ENCODE results near the gene PDAP1. TPM values are rescaled to one million over a fixed set of nuclear protein-coding genes. Genes with fewer than 3 reads are reported as not detected.
A peak's percentile ranks its signal among the peaks of the same experiment; 100 is the strongest.

Gene PDAP1
- total RNA-seq, 2 donors from 2014 or later, result 65.0 to 87.5 TPM

- Histone ChIP-seq H3K36me3 (peaks cover 51% of the 10 kb centered on the region), H3K27ac (no peak overlapping the region), H3K27me3 (replicated peaks; ENCODE audit: insufficient read depth) (no peaks in the 10 kb centered on the region), H3K9me3 (no peaks in the 10 kb centered on the region), H3K4me3 (no peak overlapping the region), H3K4me1 (ENCODE audit: control insufficient read depth in 1 of 2, low read depth in 2 of 2) (peaks cover 9 to 18% of the 10 kb centered on the region in 2 donors)
- DNase-seq (ENCODE audit: low spot score) (no peak), ATAC-seq (ENCODE audit: insufficient number of reproducible peaks, low FRiP score, low read depth) (no peak)
- TF ChIP-seq CTCF (IDR thresholded peaks at IDR 0.05), result no peak
Observed at GRCh38 chr7:99396418-99397296, 11.7 kb downstream of the PDAP1 start.

GRCh38 chr7:99395616-99396327, 12.6 kb downstream of the PDAP1 start:
- Histone ChIP-seq H3K4me1 (ENCODE audit: control insufficient read depth in 1 of 2, low read depth in 2 of 2) (peaks cover 9 to 18% of the 10 kb centered on the region in 2 donors), H3K27me3 (replicated peaks; ENCODE audit: insufficient read depth) (no peaks in the 10 kb centered on the region), H3K27ac (no peak overlapping the region), H3K36me3 (peaks cover 54% of the 10 kb centered on the region), H3K4me3 (no peak overlapping the region), H3K9me3 (no peaks in the 10 kb centered on the region)
- DNase-seq (ENCODE audit: low spot score) (no peak), ATAC-seq (ENCODE audit: insufficient number of reproducible peaks, low FRiP score, low read depth) (no peak)
- no peak for TF ChIP-seq CTCF (IDR thresholded peaks at IDR 0.05)

GRCh38 chr7:99394188-99394502, 14.3 kb downstream of the PDAP1 start:
- TF ChIP-seq CTCF (IDR thresholded peaks at IDR 0.05), result no peak
- ATAC-seq (ENCODE audit: insufficient number of reproducible peaks, low FRiP score, low read depth) (no peak), DNase-seq (ENCODE audit: low spot score) (no peak)
- Histone ChIP-seq H3K27me3 (replicated peaks; ENCODE audit: insufficient read depth) (no peaks in the 10 kb centered on the region), H3K9me3 (no peaks in the 10 kb centered on the region), H3K27ac (no peak overlapping the region), H3K36me3 (peaks cover 54% of the 10 kb centered on the region), H3K4me3 (no peak overlapping the region), H3K4me1 (ENCODE audit: control insufficient read depth in 1 of 2, low read depth in 2 of 2) (peaks cover 9 to 18% of the 10 kb centered on the region in 2 donors)

- Histone ChIP-seq H3K4me1 (ENCODE audit: control insufficient read depth in 1 of 2, low read depth in 2 of 2) (peaks cover 9 to 18% of the 10 kb centered on the region in 2 donors), H3K36me3 (peaks cover 57% of the 10 kb centered on the region), H3K27me3 (replicated peaks; ENCODE audit: insufficient read depth) (no peaks in the 10 kb centered on the region), H3K4me3 (peak overlapping the region; percentile 75), H3K27ac (peak overlapping the region; percentile 56 to 65), H3K9me3 (no peaks in the 10 kb centered on the region)
- no peak for DNase-seq (ENCODE audit: low spot score)
- ATAC-seq (ENCODE audit: insufficient number of reproducible peaks, low FRiP score, low read depth), result no peak
- no peak for TF ChIP-seq CTCF (IDR thresholded peaks at IDR 0.05)
Observed at GRCh38 chr7:99393355-99394187, 14.8 kb downstream of the PDAP1 start.
